ENCODE measurements around the gene UCN2. TPM values are rescaled to one million over a fixed set of nuclear protein-coding genes. Genes with fewer than 3 reads are reported as not detected.

The UCN2 gene
- total and polyA plus RNA-seq, 2 of the 8 experiments (the other 6 are each of a cell fraction or from before 2014, with no cell fraction given) = 0.14 TPM; not detected in 1

DNA sequence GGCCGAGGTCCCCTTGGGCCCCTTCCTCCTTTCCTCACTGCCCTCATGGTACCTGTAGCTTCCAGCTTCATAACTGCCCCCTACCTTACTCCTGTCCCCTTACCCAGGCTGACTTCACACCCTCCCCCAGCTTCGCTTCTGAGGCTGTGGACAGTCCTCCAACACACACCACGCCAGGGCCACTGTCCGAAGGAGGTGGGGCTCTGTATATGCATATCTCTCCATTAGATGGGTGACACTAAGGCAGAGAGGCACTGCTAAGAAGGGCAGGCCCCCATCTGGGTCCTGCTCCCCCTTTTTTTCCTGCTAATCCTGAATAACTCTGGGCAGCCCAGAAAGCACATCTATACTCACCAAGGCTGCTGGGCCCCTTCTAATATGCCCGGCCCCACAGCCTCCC, 32.6 kb upstream of the UCN2 start (continued):
- TF ChIP-seq, protein P1, sequence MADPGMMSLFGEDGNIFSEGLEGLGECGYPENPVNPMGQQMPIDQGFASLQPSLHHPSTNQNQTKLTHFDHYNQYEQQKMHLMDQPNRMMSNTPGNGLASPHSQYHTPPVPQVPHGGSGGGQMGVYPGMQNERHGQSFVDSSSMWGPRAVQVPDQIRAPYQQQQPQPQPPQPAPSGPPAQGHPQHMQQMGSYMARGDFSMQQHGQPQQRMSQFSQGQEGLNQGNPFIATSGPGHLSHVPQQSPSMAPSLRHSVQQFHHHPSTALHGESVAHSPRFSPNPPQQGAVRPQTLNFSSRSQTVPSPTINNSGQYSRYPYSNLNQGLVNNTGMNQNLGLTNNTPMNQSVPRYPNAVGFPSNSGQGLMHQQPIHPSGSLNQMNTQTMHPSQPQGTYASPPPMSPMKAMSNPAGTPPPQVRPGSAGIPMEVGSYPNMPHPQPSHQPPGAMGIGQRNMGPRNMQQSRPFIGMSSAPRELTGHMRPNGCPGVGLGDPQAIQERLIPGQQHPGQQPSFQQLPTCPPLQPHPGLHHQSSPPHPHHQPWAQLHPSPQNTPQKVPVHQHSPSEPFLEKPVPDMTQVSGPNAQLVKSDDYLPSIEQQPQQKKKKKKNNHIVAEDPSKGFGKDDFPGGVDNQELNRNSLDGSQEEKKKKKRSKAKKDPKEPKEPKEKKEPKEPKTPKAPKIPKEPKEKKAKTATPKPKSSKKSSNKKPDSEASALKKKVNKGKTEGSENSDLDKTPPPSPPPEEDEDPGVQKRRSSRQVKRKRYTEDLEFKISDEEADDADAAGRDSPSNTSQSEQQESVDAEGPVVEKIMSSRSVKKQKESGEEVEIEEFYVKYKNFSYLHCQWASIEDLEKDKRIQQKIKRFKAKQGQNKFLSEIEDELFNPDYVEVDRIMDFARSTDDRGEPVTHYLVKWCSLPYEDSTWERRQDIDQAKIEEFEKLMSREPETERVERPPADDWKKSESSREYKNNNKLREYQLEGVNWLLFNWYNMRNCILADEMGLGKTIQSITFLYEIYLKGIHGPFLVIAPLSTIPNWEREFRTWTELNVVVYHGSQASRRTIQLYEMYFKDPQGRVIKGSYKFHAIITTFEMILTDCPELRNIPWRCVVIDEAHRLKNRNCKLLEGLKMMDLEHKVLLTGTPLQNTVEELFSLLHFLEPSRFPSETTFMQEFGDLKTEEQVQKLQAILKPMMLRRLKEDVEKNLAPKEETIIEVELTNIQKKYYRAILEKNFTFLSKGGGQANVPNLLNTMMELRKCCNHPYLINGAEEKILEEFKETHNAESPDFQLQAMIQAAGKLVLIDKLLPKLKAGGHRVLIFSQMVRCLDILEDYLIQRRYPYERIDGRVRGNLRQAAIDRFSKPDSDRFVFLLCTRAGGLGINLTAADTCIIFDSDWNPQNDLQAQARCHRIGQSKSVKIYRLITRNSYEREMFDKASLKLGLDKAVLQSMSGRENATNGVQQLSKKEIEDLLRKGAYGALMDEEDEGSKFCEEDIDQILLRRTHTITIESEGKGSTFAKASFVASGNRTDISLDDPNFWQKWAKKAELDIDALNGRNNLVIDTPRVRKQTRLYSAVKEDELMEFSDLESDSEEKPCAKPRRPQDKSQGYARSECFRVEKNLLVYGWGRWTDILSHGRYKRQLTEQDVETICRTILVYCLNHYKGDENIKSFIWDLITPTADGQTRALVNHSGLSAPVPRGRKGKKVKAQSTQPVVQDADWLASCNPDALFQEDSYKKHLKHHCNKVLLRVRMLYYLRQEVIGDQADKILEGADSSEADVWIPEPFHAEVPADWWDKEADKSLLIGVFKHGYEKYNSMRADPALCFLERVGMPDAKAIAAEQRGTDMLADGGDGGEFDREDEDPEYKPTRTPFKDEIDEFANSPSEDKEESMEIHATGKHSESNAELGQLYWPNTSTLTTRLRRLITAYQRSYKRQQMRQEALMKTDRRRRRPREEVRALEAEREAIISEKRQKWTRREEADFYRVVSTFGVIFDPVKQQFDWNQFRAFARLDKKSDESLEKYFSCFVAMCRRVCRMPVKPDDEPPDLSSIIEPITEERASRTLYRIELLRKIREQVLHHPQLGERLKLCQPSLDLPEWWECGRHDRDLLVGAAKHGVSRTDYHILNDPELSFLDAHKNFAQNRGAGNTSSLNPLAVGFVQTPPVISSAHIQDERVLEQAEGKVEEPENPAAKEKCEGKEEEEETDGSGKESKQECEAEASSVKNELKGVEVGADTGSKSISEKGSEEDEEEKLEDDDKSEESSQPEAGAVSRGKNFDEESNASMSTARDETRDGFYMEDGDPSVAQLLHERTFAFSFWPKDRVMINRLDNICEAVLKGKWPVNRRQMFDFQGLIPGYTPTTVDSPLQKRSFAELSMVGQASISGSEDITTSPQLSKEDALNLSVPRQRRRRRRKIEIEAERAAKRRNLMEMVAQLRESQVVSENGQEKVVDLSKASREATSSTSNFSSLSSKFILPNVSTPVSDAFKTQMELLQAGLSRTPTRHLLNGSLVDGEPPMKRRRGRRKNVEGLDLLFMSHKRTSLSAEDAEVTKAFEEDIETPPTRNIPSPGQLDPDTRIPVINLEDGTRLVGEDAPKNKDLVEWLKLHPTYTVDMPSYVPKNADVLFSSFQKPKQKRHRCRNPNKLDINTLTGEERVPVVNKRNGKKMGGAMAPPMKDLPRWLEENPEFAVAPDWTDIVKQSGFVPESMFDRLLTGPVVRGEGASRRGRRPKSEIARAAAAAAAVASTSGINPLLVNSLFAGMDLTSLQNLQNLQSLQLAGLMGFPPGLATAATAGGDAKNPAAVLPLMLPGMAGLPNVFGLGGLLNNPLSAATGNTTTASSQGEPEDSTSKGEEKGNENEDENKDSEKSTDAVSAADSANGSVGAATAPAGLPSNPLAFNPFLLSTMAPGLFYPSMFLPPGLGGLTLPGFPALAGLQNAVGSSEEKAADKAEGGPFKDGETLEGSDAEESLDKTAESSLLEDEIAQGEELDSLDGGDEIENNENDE (IDR thresholded peaks at IDR 0.05; ENCODE audit: insufficient replicate concordance, low read length) = no peak
- TF ChIP-seq, protein P2, sequence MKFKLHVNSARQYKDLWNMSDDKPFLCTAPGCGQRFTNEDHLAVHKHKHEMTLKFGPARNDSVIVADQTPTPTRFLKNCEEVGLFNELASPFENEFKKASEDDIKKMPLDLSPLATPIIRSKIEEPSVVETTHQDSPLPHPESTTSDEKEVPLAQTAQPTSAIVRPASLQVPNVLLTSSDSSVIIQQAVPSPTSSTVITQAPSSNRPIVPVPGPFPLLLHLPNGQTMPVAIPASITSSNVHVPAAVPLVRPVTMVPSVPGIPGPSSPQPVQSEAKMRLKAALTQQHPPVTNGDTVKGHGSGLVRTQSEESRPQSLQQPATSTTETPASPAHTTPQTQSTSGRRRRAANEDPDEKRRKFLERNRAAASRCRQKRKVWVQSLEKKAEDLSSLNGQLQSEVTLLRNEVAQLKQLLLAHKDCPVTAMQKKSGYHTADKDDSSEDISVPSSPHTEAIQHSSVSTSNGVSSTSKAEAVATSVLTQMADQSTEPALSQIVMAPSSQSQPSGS (IDR thresholded peaks at IDR 0.05; ENCODE audit: low read length) = no peak
- TF ChIP-seq TBP (IDR thresholded peaks at IDR 0.05; ENCODE audit: low read depth, low read length) = no peak
- no peak for TF ChIP-seq RFX5 (IDR thresholded peaks at IDR 0.05; ENCODE audit: borderline replicate concordance, low read depth, low read length)
- TF ChIP-seq GABPA (IDR thresholded peaks at IDR 0.05; ENCODE audit: borderline replicate concordance, insufficient read depth, low read length) = no peak
- TF ChIP-seq KDM4A (IDR thresholded peaks at IDR 0.05; ENCODE audit: low read depth, low read length, severe bottlenecking) = no peak
- no peak for TF ChIP-seq RAD21 (IDR thresholded peaks at IDR 0.05 in 1 of 2, conservative IDR thresholded peaks at IDR 0.05 in 1 of 2; ENCODE audit: low read depth in 2 of 2, low read length in 2 of 2)
- no peak for TF ChIP-seq SRF (IDR thresholded peaks at IDR 0.05; ENCODE audit: low read depth, low read length)
- TF ChIP-seq CHD2 (IDR thresholded peaks at IDR 0.05; ENCODE audit: low read length) = no peak
- no peak for TF ChIP-seq POU5F1 (IDR thresholded peaks at IDR 0.05; ENCODE audit: low read depth, low read length)

All from H1 (cell line).